ENCODE data around the gene HOTAIR.

HOTAIR gene

DNA sequence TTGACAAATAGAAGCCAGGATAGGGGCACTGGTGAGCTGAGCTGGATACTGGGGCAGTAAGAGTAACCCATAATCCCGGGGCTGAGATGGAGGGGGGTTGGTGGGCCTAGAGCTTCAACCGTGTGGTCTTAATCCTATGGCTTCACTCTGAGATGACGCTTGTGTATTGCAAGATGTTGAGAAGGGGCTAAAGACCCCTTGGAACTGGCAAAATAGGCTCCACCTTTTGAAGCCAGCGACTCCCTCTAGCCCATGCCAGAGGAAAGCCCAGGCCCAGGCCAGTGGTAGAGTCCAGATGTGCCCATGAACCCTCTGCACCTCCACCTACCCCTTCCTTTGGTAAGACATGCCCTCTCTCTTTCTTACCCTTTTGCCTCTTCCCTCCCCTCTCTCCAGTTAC lies 15.4 kb downstream of the HOTAIR start:
- TF ChIP-seq ZFP3 (CRISPR knock-in tag; IDR thresholded peaks at IDR 0.05) (no peak), ARNTL (CRISPR knock-in tag; IDR thresholded peaks at IDR 0.05; ENCODE audit: borderline replicate concordance, low read depth) (no peak), ISL1 (CRISPR knock-in tag; IDR thresholded peaks at IDR 0.05) (no peak), ZNF8 (CRISPR knock-in tag; IDR thresholded peaks at IDR 0.05) (no peak), GLIS3 (CRISPR knock-in tag; IDR thresholded peaks at IDR 0.05) (no peak), ZNF565 (CRISPR knock-in tag; conservative IDR thresholded peaks at IDR 0.05; ENCODE audit: low read depth) (no peak), BACH2 (CRISPR knock-in tag; IDR thresholded peaks at IDR 0.05; ENCODE audit: borderline replicate concordance) (no peak), OSR1 (CRISPR knock-in tag; IDR thresholded peaks at IDR 0.05) (no peak), ESRRG (CRISPR knock-in tag; IDR thresholded peaks at IDR 0.05) (no peak), TCF4 (CRISPR knock-in tag; IDR thresholded peaks at IDR 0.05; ENCODE audit: borderline replicate concordance) (no peak), ZFP30 (CRISPR knock-in tag; IDR thresholded peaks at IDR 0.05) (no peak), TOX (CRISPR knock-in tag; IDR thresholded peaks at IDR 0.05; ENCODE audit: borderline replicate concordance) (no peak), CSDC2 (CRISPR knock-in tag; IDR thresholded peaks at IDR 0.05) (no peak), ZC3H10 (CRISPR knock-in tag; IDR thresholded peaks at IDR 0.05) (no peak)
- TF ChIP-seq, protein P1, sequence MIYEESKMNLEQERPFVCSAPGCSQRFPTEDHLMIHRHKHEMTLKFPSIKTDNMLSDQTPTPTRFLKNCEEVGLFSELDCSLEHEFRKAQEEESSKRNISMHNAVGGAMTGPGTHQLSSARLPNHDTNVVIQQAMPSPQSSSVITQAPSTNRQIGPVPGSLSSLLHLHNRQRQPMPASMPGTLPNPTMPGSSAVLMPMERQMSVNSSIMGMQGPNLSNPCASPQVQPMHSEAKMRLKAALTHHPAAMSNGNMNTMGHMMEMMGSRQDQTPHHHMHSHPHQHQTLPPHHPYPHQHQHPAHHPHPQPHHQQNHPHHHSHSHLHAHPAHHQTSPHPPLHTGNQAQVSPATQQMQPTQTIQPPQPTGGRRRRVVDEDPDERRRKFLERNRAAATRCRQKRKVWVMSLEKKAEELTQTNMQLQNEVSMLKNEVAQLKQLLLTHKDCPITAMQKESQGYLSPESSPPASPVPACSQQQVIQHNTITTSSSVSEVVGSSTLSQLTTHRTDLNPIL (CRISPR knock-in tag; IDR thresholded peaks at IDR 0.05; ENCODE audit: low read depth): no peak
- TF ChIP-seq, protein P2, sequence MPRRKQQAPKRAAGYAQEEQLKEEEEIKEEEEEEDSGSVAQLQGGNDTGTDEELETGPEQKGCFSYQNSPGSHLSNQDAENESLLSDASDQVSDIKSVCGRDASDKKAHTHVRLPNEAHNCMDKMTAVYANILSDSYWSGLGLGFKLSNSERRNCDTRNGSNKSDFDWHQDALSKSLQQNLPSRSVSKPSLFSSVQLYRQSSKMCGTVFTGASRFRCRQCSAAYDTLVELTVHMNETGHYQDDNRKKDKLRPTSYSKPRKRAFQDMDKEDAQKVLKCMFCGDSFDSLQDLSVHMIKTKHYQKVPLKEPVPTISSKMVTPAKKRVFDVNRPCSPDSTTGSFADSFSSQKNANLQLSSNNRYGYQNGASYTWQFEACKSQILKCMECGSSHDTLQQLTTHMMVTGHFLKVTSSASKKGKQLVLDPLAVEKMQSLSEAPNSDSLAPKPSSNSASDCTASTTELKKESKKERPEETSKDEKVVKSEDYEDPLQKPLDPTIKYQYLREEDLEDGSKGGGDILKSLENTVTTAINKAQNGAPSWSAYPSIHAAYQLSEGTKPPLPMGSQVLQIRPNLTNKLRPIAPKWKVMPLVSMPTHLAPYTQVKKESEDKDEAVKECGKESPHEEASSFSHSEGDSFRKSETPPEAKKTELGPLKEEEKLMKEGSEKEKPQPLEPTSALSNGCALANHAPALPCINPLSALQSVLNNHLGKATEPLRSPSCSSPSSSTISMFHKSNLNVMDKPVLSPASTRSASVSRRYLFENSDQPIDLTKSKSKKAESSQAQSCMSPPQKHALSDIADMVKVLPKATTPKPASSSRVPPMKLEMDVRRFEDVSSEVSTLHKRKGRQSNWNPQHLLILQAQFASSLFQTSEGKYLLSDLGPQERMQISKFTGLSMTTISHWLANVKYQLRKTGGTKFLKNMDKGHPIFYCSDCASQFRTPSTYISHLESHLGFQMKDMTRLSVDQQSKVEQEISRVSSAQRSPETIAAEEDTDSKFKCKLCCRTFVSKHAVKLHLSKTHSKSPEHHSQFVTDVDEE (CRISPR knock-in tag; IDR thresholded peaks at IDR 0.05): no peak
- no peak for ATAC-seq

DNA sequence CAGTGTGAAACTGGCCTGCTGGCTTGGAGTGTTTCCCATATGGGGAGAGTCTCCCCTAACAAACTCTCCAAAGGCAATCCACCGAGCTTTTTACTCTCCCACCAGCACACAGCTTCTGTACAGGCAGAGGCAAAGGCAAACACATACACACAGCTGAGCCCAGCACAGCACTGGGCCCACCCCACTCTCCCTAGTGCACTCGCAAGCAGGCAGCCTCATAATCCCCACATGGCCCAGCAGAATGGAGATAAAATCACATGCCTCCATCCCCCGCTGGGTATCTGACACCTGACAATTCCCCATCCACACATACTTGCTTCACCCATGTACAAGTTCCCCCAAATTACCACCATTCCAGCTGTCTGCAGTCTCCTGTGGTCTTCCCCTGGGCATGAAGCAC lies 16.6 kb downstream of the HOTAIR start:
- ATAC-seq: no peak
- no peak for TF ChIP-seq ZNF70 (CRISPR knock-in tag; IDR thresholded peaks at IDR 0.05)
- no peak for TF ChIP-seq ESRRG (CRISPR knock-in tag; IDR thresholded peaks at IDR 0.05)
- TF ChIP-seq, protein P3, sequence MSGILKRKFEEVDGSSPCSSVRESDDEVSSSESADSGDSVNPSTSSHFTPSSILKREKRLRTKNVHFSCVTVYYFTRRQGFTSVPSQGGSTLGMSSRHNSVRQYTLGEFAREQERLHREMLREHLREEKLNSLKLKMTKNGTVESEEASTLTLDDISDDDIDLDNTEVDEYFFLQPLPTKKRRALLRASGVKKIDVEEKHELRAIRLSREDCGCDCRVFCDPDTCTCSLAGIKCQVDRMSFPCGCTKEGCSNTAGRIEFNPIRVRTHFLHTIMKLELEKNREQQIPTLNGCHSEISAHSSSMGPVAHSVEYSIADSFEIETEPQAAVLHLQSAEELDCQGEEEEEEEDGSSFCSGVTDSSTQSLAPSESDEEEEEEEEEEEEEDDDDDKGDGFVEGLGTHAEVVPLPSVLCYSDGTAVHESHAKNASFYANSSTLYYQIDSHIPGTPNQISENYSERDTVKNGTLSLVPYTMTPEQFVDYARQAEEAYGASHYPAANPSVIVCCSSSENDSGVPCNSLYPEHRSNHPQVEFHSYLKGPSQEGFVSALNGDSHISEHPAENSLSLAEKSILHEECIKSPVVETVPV (CRISPR knock-in tag; IDR thresholded peaks at IDR 0.05): no peak
- no peak for TF ChIP-seq OSR1 (CRISPR knock-in tag; IDR thresholded peaks at IDR 0.05)
- TF ChIP-seq RARB (CRISPR knock-in tag; IDR thresholded peaks at IDR 0.05): no peak
- TF ChIP-seq SNAI2 (CRISPR knock-in tag; IDR thresholded peaks at IDR 0.05): no peak
- TF ChIP-seq, protein P4, sequence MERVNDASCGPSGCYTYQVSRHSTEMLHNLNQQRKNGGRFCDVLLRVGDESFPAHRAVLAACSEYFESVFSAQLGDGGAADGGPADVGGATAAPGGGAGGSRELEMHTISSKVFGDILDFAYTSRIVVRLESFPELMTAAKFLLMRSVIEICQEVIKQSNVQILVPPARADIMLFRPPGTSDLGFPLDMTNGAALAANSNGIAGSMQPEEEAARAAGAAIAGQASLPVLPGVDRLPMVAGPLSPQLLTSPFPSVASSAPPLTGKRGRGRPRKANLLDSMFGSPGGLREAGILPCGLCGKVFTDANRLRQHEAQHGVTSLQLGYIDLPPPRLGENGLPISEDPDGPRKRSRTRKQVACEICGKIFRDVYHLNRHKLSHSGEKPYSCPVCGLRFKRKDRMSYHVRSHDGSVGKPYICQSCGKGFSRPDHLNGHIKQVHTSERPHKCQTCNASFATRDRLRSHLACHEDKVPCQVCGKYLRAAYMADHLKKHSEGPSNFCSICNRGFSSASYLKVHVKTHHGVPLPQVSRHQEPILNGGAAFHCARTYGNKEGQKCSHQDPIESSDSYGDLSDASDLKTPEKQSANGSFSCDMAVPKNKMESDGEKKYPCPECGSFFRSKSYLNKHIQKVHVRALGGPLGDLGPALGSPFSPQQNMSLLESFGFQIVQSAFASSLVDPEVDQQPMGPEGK (CRISPR knock-in tag; IDR thresholded peaks at IDR 0.05; ENCODE audit: borderline replicate concordance): no peak
- TF ChIP-seq ZFP3 (CRISPR knock-in tag; IDR thresholded peaks at IDR 0.05): no peak
- TF ChIP-seq, protein P1 (CRISPR knock-in tag; IDR thresholded peaks at IDR 0.05; ENCODE audit: low read depth): no peak
- no peak for TF ChIP-seq ARNTL (CRISPR knock-in tag; IDR thresholded peaks at IDR 0.05; ENCODE audit: borderline replicate concordance, low read depth)
- TF ChIP-seq GLIS3 (CRISPR knock-in tag; IDR thresholded peaks at IDR 0.05): no peak
- no peak for TF ChIP-seq ZNF8 (CRISPR knock-in tag; IDR thresholded peaks at IDR 0.05)
- TF ChIP-seq, protein P2 (CRISPR knock-in tag; IDR thresholded peaks at IDR 0.05): no peak
- TF ChIP-seq ZNF565 (CRISPR knock-in tag; conservative IDR thresholded peaks at IDR 0.05; ENCODE audit: low read depth): no peak
- no peak for TF ChIP-seq TOX (CRISPR knock-in tag; IDR thresholded peaks at IDR 0.05; ENCODE audit: borderline replicate concordance)
